ENCODE data around the gene OR2L8.

OR2L8 gene

GRCh38 chr1:247919952-247920351, 28.7 kb upstream of the OR2L8 start, which contains the start of gene OR2T8:
TSS of gene OR2T8 (plus strand) at chr1:247920252. CDS start at chr1:247921018, 766 bp downstream.
- no peak within 1 kb of the TSS for H3K4me2 ChIP-seq (ENCODE audit: insufficient read depth, low read length, poor library complexity, severe bottlenecking)
- no CpG with 5 or more reads among the region's 2 CpGs for WGBS, 2 donors (ENCODE audit: extremely low coverage in 2 of 2, insufficient read length in 2 of 2, insufficient replicate concordance in 1 of 2)

DNA sequence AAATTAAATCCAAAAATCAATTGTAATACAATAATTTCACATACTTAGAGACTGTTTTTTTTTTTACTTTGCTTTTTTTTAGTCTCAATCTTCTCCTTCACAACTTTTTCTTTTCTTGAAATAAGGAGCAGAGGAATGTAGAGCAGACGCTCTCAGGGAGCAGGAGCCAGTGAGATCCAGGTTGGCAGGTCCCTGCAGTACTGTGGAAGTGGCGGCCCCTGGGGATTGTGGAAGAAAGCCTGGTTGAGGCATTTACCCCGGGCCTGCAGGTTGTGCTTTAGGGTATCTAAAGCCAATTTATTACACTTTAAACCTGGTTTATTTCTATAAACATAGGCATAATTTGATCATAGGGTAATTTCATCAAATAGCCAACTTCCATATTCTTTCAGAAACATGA, 24.7 kb upstream of the OR2L8 start:
- no peak overlapping the region for H4K8ac ChIP-seq (ENCODE audit: low read depth, low read length)
- no peaks in the 10 kb centered on the region for H3K36me3 ChIP-seq (replicated peaks in 1 of 2; ENCODE audit: control insufficient read depth in 2 of 2, insufficient read depth in 2 of 2, low read length in 2 of 2)
- no peaks in the 10 kb centered on the region for H3K9me3 ChIP-seq (replicated peaks in 1 of 2; ENCODE audit: control insufficient read depth in 2 of 2, insufficient read depth in 1 of 2, low read depth in 1 of 2, low read length in 2 of 2)
- H2BK12ac ChIP-seq (ENCODE audit: low read length) = no peak overlapping the region
- no peak overlapping the region for H3K14ac ChIP-seq (ENCODE audit: low read length)
- H3K79me1 ChIP-seq (ENCODE audit: low read depth, low read length) = no peaks in the 10 kb centered on the region
- no peaks in the 10 kb centered on the region for H3K27me3 ChIP-seq (ENCODE audit: control insufficient read depth in 3 of 3, insufficient read depth in 3 of 3, low read depth in 1 of 3, low read length in 3 of 3)
- H2AK5ac ChIP-seq (ENCODE audit: low read depth, low read length) = no peak overlapping the region
- H3K27ac ChIP-seq (replicated peaks; ENCODE audit: low read length) = no peak overlapping the region
- H2BK120ac ChIP-seq (ENCODE audit: low read depth, low read length) = no peak overlapping the region
- H3K4me2 ChIP-seq (ENCODE audit: insufficient read depth, low read length, poor library complexity, severe bottlenecking) = no peak overlapping the region
- no peak overlapping the region for H3K4me3 ChIP-seq (ENCODE audit: low read length in 2 of 2)
- no peaks in the 10 kb centered on the region for H3K4me1 ChIP-seq (ENCODE audit: control insufficient read depth in 2 of 2, insufficient read depth in 1 of 2, low read depth in 1 of 2, low read length in 2 of 2)
- H3K4ac ChIP-seq (ENCODE audit: low read length) = no peak overlapping the region
- H3K23ac ChIP-seq (ENCODE audit: low read depth, low read length, poor library complexity) = no peak overlapping the region
- no peak overlapping the region for H2AFZ ChIP-seq (ENCODE audit: low read length)
- H4K91ac ChIP-seq (ENCODE audit: low read depth, low read length, poor library complexity) = no peak overlapping the region
- no peak overlapping the region for H2BK15ac ChIP-seq (ENCODE audit: low read length)
- H3K18ac ChIP-seq (ENCODE audit: low read length) = no peak overlapping the region
- no CpG with 5 or more reads among the region's 3 CpGs for WGBS, 2 donors (ENCODE audit: extremely low coverage in 2 of 2, insufficient read length in 2 of 2, insufficient replicate concordance in 1 of 2)
- no peak overlapping the region for H2BK5ac ChIP-seq (ENCODE audit: low read length)
- no peak overlapping the region for H3K9ac ChIP-seq (ENCODE audit: low read depth, low read length, poor library complexity)
- no peak for DNase-seq (ENCODE audit: low spot score)

More at GRCh38 chr1:247919952-247920351, 28.7 kb upstream of the OR2L8 start, which contains the start of gene OR2T8:
- no peak within 1 kb of the TSS for H3K14ac ChIP-seq (ENCODE audit: low read length)
- H2BK120ac ChIP-seq (ENCODE audit: low read depth, low read length) = no peak within 1 kb of the TSS
- no peak within 1 kb of the TSS for H3K27ac ChIP-seq (replicated peaks; ENCODE audit: low read length)
- H3K23ac ChIP-seq (ENCODE audit: low read depth, low read length, poor library complexity) = no peak within 1 kb of the TSS
- no peak within 1 kb of the TSS for H2BK15ac ChIP-seq (ENCODE audit: low read length)
- H3K4me1 ChIP-seq (ENCODE audit: control insufficient read depth in 2 of 2, insufficient read depth in 1 of 2, low read depth in 1 of 2, low read length in 2 of 2) = no peaks in the 10 kb centered on the region
- H3K27me3 ChIP-seq (ENCODE audit: control insufficient read depth in 3 of 3, insufficient read depth in 3 of 3, low read depth in 1 of 3, low read length in 3 of 3) = no peaks in the 10 kb centered on the region
- H3K9me3 ChIP-seq (replicated peaks in 1 of 2; ENCODE audit: control insufficient read depth in 2 of 2, insufficient read depth in 1 of 2, low read depth in 1 of 2, low read length in 2 of 2) = no peaks in the 10 kb centered on the region
- H2AK5ac ChIP-seq (ENCODE audit: low read depth, low read length) = no peak within 1 kb of the TSS
- no peaks in the 10 kb centered on the region for H3K79me1 ChIP-seq (ENCODE audit: low read depth, low read length)
- H3K4ac ChIP-seq (ENCODE audit: low read length) = no peak within 1 kb of the TSS
- no peak within 1 kb of the TSS for H3K18ac ChIP-seq (ENCODE audit: low read length)
- H2BK12ac ChIP-seq (ENCODE audit: low read length) = no peak within 1 kb of the TSS
- no peak within 1 kb of the TSS for H3K9ac ChIP-seq (ENCODE audit: low read depth, low read length, poor library complexity)
- H2BK5ac ChIP-seq (ENCODE audit: low read length) = no peak within 1 kb of the TSS
- no peak for DNase-seq (ENCODE audit: low spot score)
- H4K8ac ChIP-seq (ENCODE audit: low read depth, low read length) = no peak within 1 kb of the TSS
- no peaks in the 10 kb centered on the region for H3K36me3 ChIP-seq (replicated peaks in 1 of 2; ENCODE audit: control insufficient read depth in 2 of 2, insufficient read depth in 2 of 2, low read length in 2 of 2)
- no peak within 1 kb of the TSS for H4K91ac ChIP-seq (ENCODE audit: low read depth, low read length, poor library complexity)
- no peak within 1 kb of the TSS for H3K4me3 ChIP-seq (ENCODE audit: low read length in 2 of 2)
- H2AFZ ChIP-seq (ENCODE audit: low read length) = no peak within 1 kb of the TSS

GRCh38 chr1:247924868-247925267, 23.8 kb upstream of the OR2L8 start, which contains the start of gene OR2AJ1:
TSS of gene OR2AJ1 (plus strand) at chr1:247924889. CDS start at chr1:247933769, 8,880 bp downstream.
- WGBS, 2 donors (ENCODE audit: extremely low coverage in 2 of 2, insufficient read length in 2 of 2, insufficient replicate concordance in 1 of 2) = no CpG with 5 or more reads among the region's 9 CpGs
- H2AFZ ChIP-seq (ENCODE audit: low read length) = no peak within 1 kb of the TSS

GRCh38 chr1:247933989-247934388, 14.7 kb upstream of the OR2L8 start:
- Histone ChIP-seq H2AFZ (ENCODE audit: low read length) (no peak overlapping the region), H3K27me3 (ENCODE audit: control insufficient read depth in 3 of 3, insufficient read depth in 3 of 3, low read depth in 1 of 3, low read length in 3 of 3) (no peaks in the 10 kb centered on the region), H3K9me3 (replicated peaks in 1 of 2; ENCODE audit: control insufficient read depth in 2 of 2, insufficient read depth in 1 of 2, low read depth in 1 of 2, low read length in 2 of 2) (peaks cover 0 to 10% of the 10 kb centered on the region in 2 donors), H3K36me3 (replicated peaks in 1 of 2; ENCODE audit: control insufficient read depth in 2 of 2, insufficient read depth in 2 of 2, low read length in 2 of 2) (no peaks in the 10 kb centered on the region), H3K4me2 (ENCODE audit: insufficient read depth, low read length, poor library complexity, severe bottlenecking) (no peak overlapping the region), H3K4ac (ENCODE audit: low read length) (no peak overlapping the region), H4K8ac (ENCODE audit: low read depth, low read length) (no peak overlapping the region), H2BK15ac (ENCODE audit: low read length) (no peak overlapping the region), H3K4me3 (ENCODE audit: low read length in 2 of 2) (no peak overlapping the region), H2BK120ac (ENCODE audit: low read depth, low read length) (no peak overlapping the region), H3K14ac (ENCODE audit: low read length) (no peak overlapping the region), H3K23ac (ENCODE audit: low read depth, low read length, poor library complexity) (no peak overlapping the region), H3K27ac (replicated peaks; ENCODE audit: low read length) (no peak overlapping the region), H3K4me1 (ENCODE audit: control insufficient read depth in 2 of 2, insufficient read depth in 1 of 2, low read depth in 1 of 2, low read length in 2 of 2) (no peaks in the 10 kb centered on the region), H4K91ac (ENCODE audit: low read depth, low read length, poor library complexity) (no peak overlapping the region), H3K18ac (ENCODE audit: low read length) (no peak overlapping the region), H2AK5ac (ENCODE audit: low read depth, low read length) (no peak overlapping the region), H3K79me1 (ENCODE audit: low read depth, low read length) (no peaks in the 10 kb centered on the region), H2BK5ac (ENCODE audit: low read length) (no peak overlapping the region), H2BK12ac (ENCODE audit: low read length) (no peak overlapping the region), H3K9ac (ENCODE audit: low read depth, low read length, poor library complexity) (no peak overlapping the region)
- DNase-seq (ENCODE audit: low spot score) = no peak
- WGBS, 2 donors (ENCODE audit: extremely low coverage in 2 of 2, insufficient read length in 2 of 2, insufficient replicate concordance in 1 of 2) = no CpG with 5 or more reads among the region's 8 CpGs

More at GRCh38 chr1:247924868-247925267, 23.8 kb upstream of the OR2L8 start, which contains the start of gene OR2AJ1:
- H3K9me3 ChIP-seq (replicated peaks in 1 of 2; ENCODE audit: control insufficient read depth in 2 of 2, insufficient read depth in 1 of 2, low read depth in 1 of 2, low read length in 2 of 2) = no peaks in the 10 kb centered on the region
- no peak within 1 kb of the TSS for H2BK15ac ChIP-seq (ENCODE audit: low read length)
- H3K18ac ChIP-seq (ENCODE audit: low read length) = no peak within 1 kb of the TSS
- H3K27me3 ChIP-seq (ENCODE audit: control insufficient read depth in 3 of 3, insufficient read depth in 3 of 3, low read depth in 1 of 3, low read length in 3 of 3) = no peaks in the 10 kb centered on the region
- DNase-seq (ENCODE audit: low spot score) = no peak
- H3K27ac ChIP-seq (replicated peaks; ENCODE audit: low read length) = no peak within 1 kb of the TSS
- H3K4ac ChIP-seq (ENCODE audit: low read length) = no peak within 1 kb of the TSS
- no peak within 1 kb of the TSS for H3K9ac ChIP-seq (ENCODE audit: low read depth, low read length, poor library complexity)
- H3K14ac ChIP-seq (ENCODE audit: low read length) = no peak within 1 kb of the TSS
- H3K4me1 ChIP-seq (ENCODE audit: control insufficient read depth in 2 of 2, insufficient read depth in 1 of 2, low read depth in 1 of 2, low read length in 2 of 2) = no peaks in the 10 kb centered on the region
- no peak within 1 kb of the TSS for H2BK5ac ChIP-seq (ENCODE audit: low read length)
- no peak within 1 kb of the TSS for H3K23ac ChIP-seq (ENCODE audit: low read depth, low read length, poor library complexity)
- no peak within 1 kb of the TSS for H3K4me3 ChIP-seq (ENCODE audit: low read length in 2 of 2)
- no peak within 1 kb of the TSS for H2BK12ac ChIP-seq (ENCODE audit: low read length)
- H3K36me3 ChIP-seq (replicated peaks in 1 of 2; ENCODE audit: control insufficient read depth in 2 of 2, insufficient read depth in 2 of 2, low read length in 2 of 2) = no peaks in the 10 kb centered on the region
- H2AK5ac ChIP-seq (ENCODE audit: low read depth, low read length) = no peak within 1 kb of the TSS
- H4K8ac ChIP-seq (ENCODE audit: low read depth, low read length) = no peak within 1 kb of the TSS
- H3K4me2 ChIP-seq (ENCODE audit: insufficient read depth, low read length, poor library complexity, severe bottlenecking) = no peak within 1 kb of the TSS
- H3K79me1 ChIP-seq (ENCODE audit: low read depth, low read length) = no peaks in the 10 kb centered on the region
- no peak within 1 kb of the TSS for H2BK120ac ChIP-seq (ENCODE audit: low read depth, low read length)
- no peak within 1 kb of the TSS for H4K91ac ChIP-seq (ENCODE audit: low read depth, low read length, poor library complexity)

All from neuronal stem cell (in vitro differentiated cells).